ENCODE measurements around the gene EEA1.

GRCh38 chr12:92796650-92797049 lies 132.4 kb downstream of the EEA1 start:
- TF ChIP-seq POLR2AphosphoS5 (IDR thresholded peaks at IDR 0.05) (no peak), POLR2A (IDR thresholded peaks at IDR 0.05) (no peak), CTCF (IDR thresholded peaks at IDR 0.05) (no peak), EP300 (IDR thresholded peaks at IDR 0.05) (no peak)
